ENCODE measurements around the gene CCDC136.

DNA sequence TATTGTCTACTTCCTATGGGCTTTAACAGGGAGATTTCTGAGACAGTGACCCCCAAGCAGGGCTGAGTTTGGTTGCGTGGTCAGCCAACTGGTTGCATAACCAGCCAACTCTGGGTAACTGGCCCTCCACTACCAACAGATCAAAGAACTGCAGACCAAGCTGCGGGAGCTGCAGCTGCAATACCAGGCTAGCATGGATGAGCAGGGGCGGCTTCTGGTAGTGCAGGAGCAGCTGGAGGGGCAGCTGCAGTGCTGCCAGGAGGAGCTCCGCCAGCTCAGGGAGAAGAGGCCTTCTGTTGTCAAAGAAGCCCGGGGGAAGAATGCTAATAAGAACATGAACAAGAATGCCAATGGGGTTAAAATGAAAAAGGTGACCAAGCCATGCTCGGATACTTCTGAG lies 22.7 kb downstream of the CCDC136 start:
- TF ChIP-seq TCF12 (IDR thresholded peaks at IDR 0.05) (no peak), SMC3 (IDR thresholded peaks at IDR 0.05; ENCODE audit: low read depth, low read length) (no peak), RXRA (IDR thresholded peaks at IDR 0.05; ENCODE audit: borderline replicate concordance, low read depth) (no peak), TAF1 (IDR thresholded peaks at IDR 0.05; ENCODE audit: borderline replicate concordance, low read depth, low read length) (no peak), CHD2 (IDR thresholded peaks at IDR 0.05; ENCODE audit: low read length, partially characterized antibody) (no peak), MXI1 (IDR thresholded peaks at IDR 0.05; ENCODE audit: low read depth, low read length) (no peak)
- TF ChIP-seq, protein P1, sequence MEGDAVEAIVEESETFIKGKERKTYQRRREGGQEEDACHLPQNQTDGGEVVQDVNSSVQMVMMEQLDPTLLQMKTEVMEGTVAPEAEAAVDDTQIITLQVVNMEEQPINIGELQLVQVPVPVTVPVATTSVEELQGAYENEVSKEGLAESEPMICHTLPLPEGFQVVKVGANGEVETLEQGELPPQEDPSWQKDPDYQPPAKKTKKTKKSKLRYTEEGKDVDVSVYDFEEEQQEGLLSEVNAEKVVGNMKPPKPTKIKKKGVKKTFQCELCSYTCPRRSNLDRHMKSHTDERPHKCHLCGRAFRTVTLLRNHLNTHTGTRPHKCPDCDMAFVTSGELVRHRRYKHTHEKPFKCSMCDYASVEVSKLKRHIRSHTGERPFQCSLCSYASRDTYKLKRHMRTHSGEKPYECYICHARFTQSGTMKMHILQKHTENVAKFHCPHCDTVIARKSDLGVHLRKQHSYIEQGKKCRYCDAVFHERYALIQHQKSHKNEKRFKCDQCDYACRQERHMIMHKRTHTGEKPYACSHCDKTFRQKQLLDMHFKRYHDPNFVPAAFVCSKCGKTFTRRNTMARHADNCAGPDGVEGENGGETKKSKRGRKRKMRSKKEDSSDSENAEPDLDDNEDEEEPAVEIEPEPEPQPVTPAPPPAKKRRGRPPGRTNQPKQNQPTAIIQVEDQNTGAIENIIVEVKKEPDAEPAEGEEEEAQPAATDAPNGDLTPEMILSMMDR (IDR thresholded peaks at IDR 0.05) = no peak
